ENCODE data around the gene MACROD2.

The MACROD2 gene

GRCh38 chr20:16063881-16064280, 2068.6 kb downstream of the MACROD2 start:
- no peak for TF ChIP-seq CTCF (IDR thresholded peaks at IDR 0.05; ENCODE audit: extremely low read depth, missing control alignments)
- DNase-seq (ENCODE audit: low spot score): no peak

DNA sequence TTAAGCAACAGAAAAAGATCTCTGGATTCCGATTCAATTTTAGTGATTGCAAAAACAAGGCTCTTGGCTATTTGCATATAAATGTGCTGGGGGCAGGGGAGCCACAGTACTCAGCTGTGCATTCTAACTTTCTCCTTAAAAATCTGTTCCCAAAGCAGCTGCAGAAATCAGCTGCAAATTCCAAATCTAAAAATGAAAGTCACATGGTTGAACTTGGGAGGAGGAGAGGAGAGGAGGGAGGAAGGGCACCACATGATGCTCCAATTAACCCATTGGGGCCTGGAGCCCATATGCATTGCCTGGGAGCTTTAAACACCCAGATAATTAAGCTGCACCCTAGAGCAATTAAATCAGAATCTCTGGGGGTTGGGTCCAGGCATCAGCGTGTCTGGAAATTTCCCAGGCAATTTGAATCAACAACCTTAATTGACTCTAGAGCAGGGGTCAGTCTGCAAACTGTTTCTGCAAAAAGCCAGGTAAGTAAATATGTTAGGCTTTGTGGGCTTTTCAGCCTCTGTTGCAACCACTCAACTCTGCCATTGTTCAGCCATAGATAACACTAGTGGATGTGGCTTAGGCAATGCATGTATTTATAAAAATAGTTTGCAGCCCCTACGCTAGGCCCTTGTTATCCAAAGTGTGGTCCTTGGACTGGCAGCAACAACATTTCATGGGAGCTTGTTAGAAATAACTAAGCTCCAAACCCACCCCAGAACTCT, 2069.8 kb downstream of the MACROD2 start:
- no peak for TF ChIP-seq CTCF (IDR thresholded peaks at IDR 0.05; ENCODE audit: extremely low read depth, missing control alignments)
- no peak for DNase-seq (ENCODE audit: low spot score)

DNA sequence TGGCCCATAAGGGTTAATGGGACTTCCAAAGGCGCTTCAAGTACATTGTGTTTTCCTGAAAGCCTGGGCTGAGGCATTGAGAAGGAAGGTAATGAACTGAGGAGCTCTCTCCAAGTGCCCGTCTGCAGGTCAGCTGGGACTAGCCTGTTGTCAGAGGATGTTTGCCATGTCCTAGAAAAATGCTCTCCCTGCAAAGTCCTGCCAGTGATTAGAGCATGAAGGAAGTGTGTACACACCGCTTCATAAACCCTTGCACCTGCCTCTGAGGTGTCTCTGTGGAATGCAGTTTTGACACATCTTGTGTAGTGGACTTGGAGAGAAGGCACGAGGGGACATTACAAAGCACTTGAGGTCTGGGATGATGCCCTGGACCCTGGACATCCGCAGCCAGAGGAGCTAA, 2071.3 kb downstream of the MACROD2 start:
- no peak for TF ChIP-seq CTCF (IDR thresholded peaks at IDR 0.05; ENCODE audit: extremely low read depth, missing control alignments)

DNA sequence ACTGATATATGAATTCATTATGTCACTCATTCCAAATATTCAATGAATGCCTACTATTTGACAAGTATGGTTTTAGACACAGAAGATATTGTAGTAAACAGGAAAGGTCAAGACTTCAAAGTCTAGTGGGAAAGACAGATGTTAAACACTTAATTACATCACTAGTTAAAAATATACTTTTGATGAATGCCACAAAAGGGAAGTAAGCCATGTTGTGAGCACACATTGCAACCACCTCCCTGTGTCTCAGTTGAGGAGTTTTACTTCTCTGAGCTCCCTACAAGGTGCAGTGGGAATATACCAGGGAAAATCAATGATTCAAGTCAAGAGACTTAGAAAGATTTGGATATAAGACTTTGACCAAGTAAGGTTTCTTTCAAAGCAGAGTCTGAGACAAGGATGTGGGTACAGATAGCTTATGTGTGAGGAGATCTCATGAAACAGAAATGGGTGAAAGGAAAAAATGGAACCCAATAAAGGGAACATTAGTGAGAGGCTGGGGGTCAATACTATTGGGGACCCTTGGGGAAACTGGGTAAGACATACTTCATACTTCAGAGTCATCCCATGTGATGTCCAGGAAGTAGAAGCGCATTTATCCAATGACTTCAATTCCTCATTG, 2074.2 kb downstream of the MACROD2 start:
- peak; percentile 15 for DNase-seq (ENCODE audit: low spot score)
- TF ChIP-seq CTCF (IDR thresholded peaks at IDR 0.05; ENCODE audit: extremely low read depth, missing control alignments): no peak

More for the DNA sequence above, 2071.3 kb downstream of the MACROD2 start:
- DNase-seq (ENCODE audit: low spot score): no peak

- no peak for DNase-seq (ENCODE audit: low spot score)
- no peak for TF ChIP-seq CTCF (IDR thresholded peaks at IDR 0.05; ENCODE audit: extremely low read depth, missing control alignments)
Measured at GRCh38 chr20:16072220-16072619, 2076.9 kb downstream of the MACROD2 start.

DNA sequence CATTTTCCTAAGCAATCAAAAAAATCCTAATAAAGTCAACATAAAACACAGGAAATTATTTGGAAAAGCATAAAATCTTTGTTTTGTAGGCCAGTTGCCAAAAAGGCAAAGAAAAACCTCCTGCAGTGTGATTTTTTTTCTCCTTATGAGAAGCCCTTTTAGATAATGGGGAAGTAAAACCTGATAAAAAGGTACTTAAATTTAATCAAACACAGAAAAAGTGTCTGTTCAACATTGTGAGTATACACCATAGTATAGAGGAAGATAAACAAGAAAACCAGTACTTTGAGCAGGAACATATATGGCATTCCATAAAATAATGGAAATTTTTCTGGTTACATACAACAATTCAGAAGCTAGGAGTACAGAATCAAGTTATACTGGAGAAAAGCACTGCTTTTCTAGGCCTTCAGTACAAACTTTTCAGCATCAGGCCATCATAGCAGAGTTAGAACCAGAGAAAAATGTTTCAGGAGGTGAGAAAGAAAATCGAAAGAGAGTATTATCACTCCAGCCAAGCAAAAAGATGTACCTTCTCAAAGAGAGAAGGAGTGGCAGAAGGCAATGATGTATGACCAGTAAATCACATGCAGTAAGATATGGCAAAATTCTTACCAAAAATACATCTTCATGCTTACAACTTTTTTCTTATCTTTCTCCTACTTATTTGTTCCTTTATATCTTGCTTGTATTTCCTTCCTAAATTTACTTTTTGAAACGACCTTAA, 2083.0 kb downstream of the MACROD2 start:
- TF ChIP-seq CTCF (IDR thresholded peaks at IDR 0.05; ENCODE audit: extremely low read depth, missing control alignments): no peak
- no peak for DNase-seq (ENCODE audit: low spot score)

- DNase-seq (ENCODE audit: low spot score): no peak
- no peak for TF ChIP-seq CTCF (IDR thresholded peaks at IDR 0.05; ENCODE audit: extremely low read depth, missing control alignments)
Measured at GRCh38 chr20:16081421-16081820, 2086.1 kb downstream of the MACROD2 start.
